NCI-H2227 treated with DMSO at 0.1 percent for 48 hours (cell line): Measurements from ENCODE around the gene GTF3C5.
"Not testable (repeated sequence)": the region's sequence is repeated elsewhere in the genome, so short reads cannot be mapped to it uniquely, and the experiment has no call there.

ENCODE experiments used
- DNase-seq: peaks from one replicate; lab custom pipeline; 2025; lab: John Stamatoyannopoulos, UW

Gene GTF3C5

GRCh38 chr9:133030317-133031129, at the start of gene GTF3C5:
GTF3C5 (plus strand) TSS chr9:133030997; CDS start chr9:133031012, 15 bp downstream.
- DNase-seq: peak; percentile 96

- no peak for DNase-seq
Measured at GRCh38 chr9:132982458-132982857, 48.3 kb upstream of the GTF3C5 start.

- DNase-seq: no peak
Measured at GRCh38 chr9:132983491-132984201, 47.2 kb upstream of the GTF3C5 start.

GRCh38 chr9:132984202-132985070, 46.4 kb upstream of the GTF3C5 start:
- no peak for DNase-seq

GRCh38 chr9:132985071-132985350, 45.8 kb upstream of the GTF3C5 start:
- no peak for DNase-seq

GRCh38 chr9:132985489-132985888, 45.3 kb upstream of the GTF3C5 start:
- no peak for DNase-seq

- DNase-seq: no peak
Measured at GRCh38 chr9:132986114-132986513, 44.7 kb upstream of the GTF3C5 start.

GRCh38 chr9:132986640-132987620, 43.9 kb upstream of the GTF3C5 start:
- no peak for DNase-seq

- DNase-seq: no peak
Measured at GRCh38 chr9:132988244-132989013, 42.4 kb upstream of the GTF3C5 start.

GRCh38 chr9:132989014-132989310, 41.8 kb upstream of the GTF3C5 start:
- DNase-seq: no peak

- DNase-seq: no peak
Measured at GRCh38 chr9:132989414-132989996, 41.3 kb upstream of the GTF3C5 start.

- DNase-seq: not testable (repeated sequence)
Measured at GRCh38 chr9:132989998-132990557, 40.7 kb upstream of the GTF3C5 start.

GRCh38 chr9:132990781-132991180, 40.0 kb upstream of the GTF3C5 start:
- DNase-seq: no peak

- DNase-seq: no peak
Measured at GRCh38 chr9:132991351-132992300, 39.2 kb upstream of the GTF3C5 start.

- no peak for DNase-seq
Measured at GRCh38 chr9:132993511-132993939, 37.3 kb upstream of the GTF3C5 start.

GRCh38 chr9:132994410-132995120, 36.2 kb upstream of the GTF3C5 start:
- no peak for DNase-seq

GRCh38 chr9:132995121-132995420, 35.7 kb upstream of the GTF3C5 start:
- no peak for DNase-seq

- DNase-seq: no peak
Measured at GRCh38 chr9:132995879-132996278, 34.9 kb upstream of the GTF3C5 start.
